K562 (cell line): Measurements from ENCODE around the gene PALMD. TPM values are rescaled to one million over a fixed set of nuclear protein-coding genes. Genes with fewer than 3 reads are reported as not detected.

Experiments used
- ARID1B ChIP-seq: fragments of 450-650 bp; IDR thresholded peaks from 2 replicates; pipeline ENCODE4 v1.6.1; 2016; ENCODE audit warnings: antibody characterized with exemption, mild to moderate bottlenecking, inconsistent platforms
- CBFA2T2 ChIP-seq: fragments of 450-650 bp; conservative IDR thresholded peaks from 2 replicates; pipeline ENCODE4 v1.6.1; 2017; ENCODE audit warnings: mild to moderate bottlenecking
- CBFA2T3 ChIP-seq: fragments of 450-650 bp; IDR thresholded peaks from 2 replicates; pipeline ENCODE4 v1.6.1; 2017
- CEBPG ChIP-seq, 3 experiments: fragments of 200-800 bp in 1 of 3; sonication (Bioruptor generic) in 1 of 3; sonication (generic) in 1 of 3; formaldehyde crosslinking in 1 of 3; IDR thresholded peaks in 2 of 3; conservative IDR thresholded peaks in 1 of 3; 2 replicates each; pipeline versions ENCODE4 v1.6.1 to v1.8.0; 2016 to 2022; ENCODE audit warnings: missing compliant biosample characterization in 2 of 3, missing genetic modification characterization in 2 of 3, mild to moderate bottlenecking in 1 of 3, missing genetic modification reagents in 1 of 3
- CHCHD3 ChIP-seq: fragments of 250-450 bp; sonication (Bioruptor Pico); IDR thresholded peaks from 2 replicates; pipeline ENCODE4 v2.1.2; 2022; ENCODE audit warnings: mild to moderate bottlenecking
- FOSL1 ChIP-seq: fragments of 200-800 bp; sonication (Bioruptor generic); conservative IDR thresholded peaks from 2 replicates; pipeline ENCODE4 v1.6.1; 2016; ENCODE audit warnings: missing genetic modification characterization, missing compliant biosample characterization
- JUNB ChIP-seq: fragments of 450-650 bp; formaldehyde crosslinking; conservative IDR thresholded peaks from 2 replicates; pipeline ENCODE4 v1.4.0; 2020; ENCODE audit warnings: mild to moderate bottlenecking
- KDM1A ChIP-seq, 2 experiments: fragments of 450-650 bp; IDR thresholded peaks; 2 replicates each; pipeline ENCODE4 v1.6.1; 2016; ENCODE audit warnings: mild to moderate bottlenecking in 2 of 2
- NCOR1 ChIP-seq: fragments of 450-650 bp; IDR thresholded peaks from 2 replicates; pipeline ENCODE4 v1.6.1; 2016; ENCODE audit warnings: mild to moderate bottlenecking, moderate library complexity
- PYGO2 ChIP-seq: fragments of 450-650 bp; IDR thresholded peaks from 2 replicates; pipeline ENCODE4 v1.6.1; 2016; ENCODE audit warnings: mild to moderate bottlenecking, missing genetic modification characterization, moderate library complexity, missing compliant biosample characterization
- SMARCA4 ChIP-seq: fragments of 450-650 bp; IDR thresholded peaks from 2 replicates; pipeline ENCODE4 v1.6.1; 2016
- SOX6 ChIP-seq: fragments of 450-650 bp; IDR thresholded peaks from 2 replicates; pipeline ENCODE4 v1.6.1; 2014; ENCODE audit warnings: mild to moderate bottlenecking
- TCF3 ChIP-seq: sonication (generic); formaldehyde crosslinking; IDR thresholded peaks from 2 replicates; pipeline ENCODE4 v1.4.0; 2020; ENCODE audit warnings: mild to moderate bottlenecking, missing genetic modification reagents
- ZNF707 ChIP-seq: fragments of 250-450 bp; sonication (Bioruptor Pico); conservative IDR thresholded peaks from 2 replicates; pipeline ENCODE4 v1.8.0; 2022; ENCODE audit warnings: inconsistent platforms, mild to moderate bottlenecking, moderate library complexity
- polyA plus RNA-seq, 8 experiments: library from polyadenylated mRNA; depleted of rRNA in 4 of 8; stranded (reverse) in 5 of 8; unstranded in 3 of 8; fragments of >200 nt; fragmentation: Nextera tagmentation in 2 of 8; fragmentation: Illumina TruSeq in 1 of 8; extraction: Ambion mirVana in 2 of 8; extraction: Trizol in 1 of 8; gene quantifications; 2 replicates each; pipeline versions ENCODE4 v1.2.1 to v1.2.3, GENCODE V29; 2011 to 2014; ENCODE audit warnings: inconsistent platforms in 1 of 8, missing spikeins in 1 of 8
- total RNA-seq, 7 experiments: library from RNA; depleted of rRNA in 6 of 7; stranded (reverse); fragments of >200 nt in 6 of 7; fragmentation: Illumina TruSeq in 2 of 7; extraction: Trizol in 2 of 7; gene quantifications; 2 replicates each; pipeline versions ENCODE4 v1.2.1 to v1.2.3, GENCODE V29; 2011 to 2021; ENCODE audit warnings: low replicate concordance in 1 of 7
- TF ChIP-seq, protein P1 (sequence below), 3 experiments: fragments of 200-800 bp in 1 of 3; sonication (Bioruptor generic) in 1 of 3; sonication (generic) in 1 of 3; formaldehyde crosslinking in 1 of 3; IDR thresholded peaks; 2 replicates each; pipeline versions ENCODE4 v1.6.1 to v1.8.0; 2016 to 2022; ENCODE audit warnings: mild to moderate bottlenecking in 2 of 3, missing compliant biosample characterization in 2 of 3, missing genetic modification characterization in 2 of 3, missing genetic modification reagents in 1 of 3
- TF ChIP-seq, protein P2 (sequence below): IDR thresholded peaks from 2 replicates; pipeline ENCODE4 v1.6.1; 2012; ENCODE audit warnings: low read depth, low read length, improper control_type of control experiment, borderline replicate concordance

Gene PALMD
- total and polyA plus RNA-seq, 9 of the 15 experiments (the other 6 are each of a cell fraction or from before 2014, with no cell fraction given), result 2.7 to 13.5 (median 5.4) TPM

DNA sequence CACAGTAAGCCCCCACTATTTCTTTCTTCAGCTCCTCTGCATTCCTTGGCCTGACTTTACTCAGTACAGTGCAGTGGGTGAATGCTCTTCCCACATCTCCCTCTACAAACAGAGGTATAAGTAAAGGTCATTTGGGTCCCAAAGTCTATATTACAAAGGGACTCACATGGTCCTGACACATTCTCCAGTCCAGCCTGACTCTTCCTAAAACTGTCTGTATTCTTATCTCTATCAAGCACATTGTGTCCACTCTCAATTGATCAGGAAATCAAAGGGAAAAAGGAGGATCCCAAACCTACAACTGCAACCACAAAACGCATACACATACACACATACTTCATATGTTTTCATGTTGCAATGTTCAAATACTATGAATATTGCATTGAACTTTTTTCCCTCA, 71.1 kb downstream of the PALMD start (continued):
- TF ChIP-seq ZNF707 (CRISPR knock-in tag) (no peak), PYGO2 (tag) (no peak), CEBPG (CRISPR knock-in tag; IDR thresholded peaks at IDR 0.05) (no peak), CEBPG (tag; conservative IDR thresholded peaks at IDR 0.05 in 1 of 2, IDR thresholded peaks at IDR 0.05 in 1 of 2) (peak in 1 of 2 experiments; percentile 37; a peak in 1 of 4 replicates), FOSL1 (tag) (peak; percentile 66), JUNB (no peak), SOX6 (peak; percentile 58; the same call in 1 of the 2 replicates), CBFA2T2 (peak; percentile 49), CBFA2T3 (peak; percentile 75), KDM1A (IDR thresholded peaks at IDR 0.05) (0 out of 4 replicates have a peak, but pooled peaks of 1 of the 2 experiments have one; percentile 14), CHCHD3 (no peak), NCOR1 (peak; percentile 46; the same call in 1 of the 2 replicates), ARID1B (peak; percentile 80), TCF3 (CRISPR knock-in tag) (peak; percentile 79), SMARCA4 (peak; percentile 64; the same call in 1 of the 2 replicates)
- TF ChIP-seq, protein P1, sequence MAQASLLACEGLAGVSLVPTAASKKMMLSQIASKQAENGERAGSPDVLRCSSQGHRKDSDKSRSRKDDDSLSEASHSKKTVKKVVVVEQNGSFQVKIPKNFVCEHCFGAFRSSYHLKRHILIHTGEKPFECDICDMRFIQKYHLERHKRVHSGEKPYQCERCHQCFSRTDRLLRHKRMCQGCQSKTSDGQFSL (CRISPR knock-in tag; IDR thresholded peaks at IDR 0.05), result no peak
- TF ChIP-seq, protein P1 (tag; IDR thresholded peaks at IDR 0.05), result no peak
- TF ChIP-seq, protein P2, sequence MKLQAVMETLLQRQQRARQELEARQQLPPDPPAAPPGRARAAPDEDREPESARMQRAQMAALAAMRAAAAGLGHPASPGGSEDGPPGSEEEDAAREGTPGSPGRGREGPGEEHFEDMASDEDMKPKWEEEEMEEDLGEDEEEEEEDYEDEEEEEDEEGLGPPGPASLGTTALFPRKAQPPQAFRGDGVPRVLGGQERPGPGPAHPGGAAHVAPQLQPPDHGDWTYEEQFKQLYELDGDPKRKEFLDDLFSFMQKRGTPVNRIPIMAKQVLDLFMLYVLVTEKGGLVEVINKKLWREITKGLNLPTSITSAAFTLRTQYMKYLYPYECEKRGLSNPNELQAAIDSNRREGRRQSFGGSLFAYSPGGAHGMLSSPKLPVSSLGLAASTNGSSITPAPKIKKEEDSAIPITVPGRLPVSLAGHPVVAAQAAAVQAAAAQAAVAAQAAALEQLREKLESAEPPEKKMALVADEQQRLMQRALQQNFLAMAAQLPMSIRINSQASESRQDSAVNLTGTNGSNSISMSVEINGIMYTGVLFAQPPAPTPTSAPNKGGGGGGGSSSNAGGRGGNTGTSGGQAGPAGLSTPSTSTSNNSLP, result peak; percentile 68; the same call in 1 of the 2 replicates
- TF ChIP-seq, all 486 proteins: peak for 18
